RWPE1 (cell line): ENCODE data around the gene DHRS12.

Source experiments
- CTCF ChIA-PET: fragments of 350-600 bp; sonication (Branson Sonifier 250); formaldehyde crosslinking; extraction: SDS; loops from one replicate; lab custom pipeline; 2021; lab: Yijun Ruan, JAX
- POLR2A ChIA-PET: fragments of 400-600 bp; formaldehyde crosslinking; extraction: SDS; loops from one replicate; lab custom pipeline; 2020; ENCODE audit warnings: antibody characterized with exemption; ENCODE audit not compliant: low non-redundant PET; lab: Yijun Ruan, JAX
- DNase-seq: peaks from one replicate; pipeline ENCODE4 v3.0.0; 2012; ENCODE audit warnings: low spot score
- H3K27ac ChIP-seq: fragments of 450-650 bp; 2 replicates; pipeline ENCODE4 v1.5.1; 2017
- CTCF ChIP-seq: fragments of 450-650 bp; conservative IDR thresholded peaks from 2 replicates; pipeline ENCODE4 v1.5.1; 2017; ENCODE audit warnings: low read depth, mild to moderate bottlenecking

The DHRS12 gene

GRCh38 chr13:51746802-51747201 is 57.2 kb downstream of the DHRS12 start:
- CTCF ChIA-PET: interaction anchor here (0.6 kb wide), 1 partner anchor 12 kb away, joined by 3 read pairs; no protein-coding TSS in a partner anchor
- no peak overlapping the region for H3K27ac ChIP-seq
- POLR2A ChIA-PET: no interaction called here
- no peak for TF ChIP-seq CTCF
- DNase-seq: no peak

- POLR2A ChIA-PET: no interaction called here
- CTCF ChIA-PET: interaction anchor here (0.6 kb wide), 1 partner anchor 459 kb away, joined by 3 read pairs; no protein-coding TSS in a partner anchor
- no peak overlapping the region for H3K27ac ChIP-seq
- DNase-seq: no peak
- no peak for TF ChIP-seq CTCF
These were observed 58.7 kb downstream of the DHRS12 start for GRCh38 chr13:51745243-51745642.

GRCh38 chr13:51742611-51743010 is 61.4 kb downstream of the DHRS12 start:
- no peak for TF ChIP-seq CTCF
- no peak for DNase-seq
- ChIA-PET CTCF (no interaction called here), POLR2A (interaction anchor here (0.6 kb wide), 1 partner anchor 299 kb away, joined by 3 read pairs; no protein-coding TSS in a partner anchor)
- H3K27ac ChIP-seq: no peak overlapping the region

- no peak for TF ChIP-seq CTCF
- no peak for DNase-seq
- ChIA-PET POLR2A (interaction anchor here (0.6 kb wide), 1 partner anchor 298 kb away, joined by 3 read pairs; no protein-coding TSS in a partner anchor), CTCF (no interaction called here)
- H3K27ac ChIP-seq: no peak overlapping the region
These were observed 61.9 kb downstream of the DHRS12 start for GRCh38 chr13:51742031-51742430.

- no peak for DNase-seq
- no peak for TF ChIP-seq CTCF
- CTCF ChIA-PET: no interaction called here
- H3K27ac ChIP-seq: no peak overlapping the region
- POLR2A ChIA-PET: interaction anchor here (0.5 kb wide), 1 partner anchor 299 kb away, joined by 4 read pairs; no protein-coding TSS in a partner anchor
These were observed 63.3 kb downstream of the DHRS12 start for GRCh38 chr13:51740698-51741097.

GRCh38 chr13:51739027-51739764 is 64.8 kb downstream of the DHRS12 start:
- ChIA-PET CTCF (no interaction called here), POLR2A (no interaction called here)
- H3K27ac ChIP-seq: no peak overlapping the region
- DNase-seq: no peak
- TF ChIP-seq CTCF: no peak
